ENCODE results near the gene IL17REL.

DNA sequence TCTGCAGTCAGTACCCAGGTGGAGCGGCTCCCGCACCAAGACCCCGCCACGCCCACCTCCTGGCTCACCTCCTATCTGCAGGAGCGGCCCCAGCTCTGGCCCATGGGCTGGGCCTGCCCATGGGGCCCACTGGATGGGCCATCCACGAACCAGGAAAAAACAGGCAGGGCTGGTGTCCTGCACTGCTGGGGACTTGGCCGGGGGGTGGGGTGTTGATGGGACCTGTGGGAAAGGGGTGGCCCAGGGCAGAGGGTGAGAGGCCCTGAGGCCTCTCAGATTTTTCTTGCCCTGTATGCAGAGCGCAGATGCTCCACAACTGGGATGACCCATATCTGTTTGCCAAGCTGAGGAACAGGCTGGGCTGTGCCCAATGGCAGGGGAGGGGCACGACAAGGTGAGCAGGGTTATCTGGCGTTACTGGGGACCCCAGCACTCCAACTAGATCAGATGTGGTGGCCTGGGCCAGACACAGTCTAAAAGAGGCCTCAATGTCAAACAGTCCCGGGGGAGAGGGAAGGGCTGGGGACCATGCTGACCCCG, 54.7 kb downstream of the IL17REL start:
- TF ChIP-seq POLR2AphosphoS5 (IDR thresholded peaks at IDR 0.05; ENCODE audit: borderline replicate concordance, low read depth, low read length) = no peak
- no peak for TF ChIP-seq EZH2 (IDR thresholded peaks at IDR 0.05)
